H1 (cell line): ENCODE data around the gene RASGRF1. TPM values are rescaled to one million over a fixed set of nuclear protein-coding genes. Genes with fewer than 3 reads are reported as not detected.

Source experiments
- CTCF ChIA-PET: fragments of 300-600 bp; sonication (Branson Sonifier 250); formaldehyde crosslinking; loops from one replicate; lab custom pipeline; 2021; ENCODE audit not compliant: partially characterized antibody; lab: Charles Lee
- POLR2A ChIA-PET: fragments of 300-600 bp; sonication (Branson Sonifier 250); formaldehyde crosslinking; loops from one replicate; lab custom pipeline; 2021; ENCODE audit warnings: inconsistent platforms; ENCODE audit not compliant: partially characterized antibody; lab: Charles Lee
- DNase-seq, 2 experiments: peaks; one replicate each; pipeline versions ENCODE4 v3.0.0 to v3.0.0-alpha.2; 2010 to 2022; ENCODE audit warnings: low spot score in 2 of 2, low read depth in 1 of 2, mixed read lengths in 1 of 2
- FAIRE-seq: peaks from 2 replicates; lab custom pipeline; 2011; peaks lifted over from hg19 to GRCh38; lab: Jason Lieb, UNC
- H2AFZ ChIP-seq: 2 replicates; pipeline ENCODE4 v1.8.1; 2012; ENCODE audit warnings: low read length, inconsistent platforms
- H2AK5ac ChIP-seq: 2 replicates; pipeline ENCODE4 v1.6.1; 2013; ENCODE audit warnings: low read depth, low read length
- H2BK120ac ChIP-seq: replicated peaks from 2 replicates; pipeline ENCODE3; 2013; ENCODE audit warnings: low read depth, low read length, inconsistent platforms
- H2BK12ac ChIP-seq: 2 replicates; pipeline ENCODE4 v1.6.1; 2013; ENCODE audit warnings: low read depth, low read length
- H2BK15ac ChIP-seq: 2 replicates; pipeline ENCODE4 v1.6.1; 2013; ENCODE audit warnings: low read length
- H2BK20ac ChIP-seq: 2 replicates; pipeline ENCODE4 v1.6.1; 2013; ENCODE audit warnings: low read length
- H2BK5ac ChIP-seq: 2 replicates; pipeline ENCODE4 v1.6.1; 2013; ENCODE audit warnings: low read depth, low read length
- H3K14ac ChIP-seq: 2 replicates; pipeline ENCODE4 v1.6.1; 2013; ENCODE audit warnings: inconsistent platforms; ENCODE audit not compliant: insufficient read length
- H3K18ac ChIP-seq: 2 replicates; pipeline ENCODE4 v1.6.1; 2013; ENCODE audit warnings: low read length; ENCODE audit errors: extremely low read depth
- H3K23ac ChIP-seq: 2 replicates; pipeline ENCODE4 v1.6.1; 2013; ENCODE audit warnings: inconsistent platforms; ENCODE audit not compliant: insufficient read length
- H3K23me2 ChIP-seq: 2 replicates; pipeline ENCODE4 v1.6.1; 2013; ENCODE audit warnings: low read depth, low read length
- H3K27ac ChIP-seq: 2 replicates; pipeline ENCODE4 v1.6.1; 2011; ENCODE audit warnings: low read depth, low read length, inconsistent platforms
- H3K27me3 ChIP-seq, 4 experiments: replicated peaks in 1 of 4; 1 replicate in 1 of 4; 2 replicates in 3 of 4; pipeline versions ENCODE4 v1.6.1 to v1.8.1; 2011 to 2013; ENCODE audit warnings: low read length in 3 of 4, mild to moderate bottlenecking in 3 of 4, inconsistent platforms in 2 of 4, mixed read lengths in 2 of 4, moderate library complexity in 1 of 4; ENCODE audit not compliant: control insufficient read depth in 3 of 4, insufficient read depth in 3 of 4; ENCODE audit errors: extremely low read depth in 1 of 4
- H3K36me3 ChIP-seq, 4 experiments: 2 replicates each; pipeline versions ENCODE4 v1.6.1 to v1.8.1; 2011 to 2013; ENCODE audit warnings: mild to moderate bottlenecking in 4 of 4, low read length in 3 of 4, moderate library complexity in 2 of 4, control low read depth in 1 of 4, inconsistent platforms in 1 of 4; ENCODE audit not compliant: insufficient read depth in 4 of 4, control insufficient read depth in 2 of 4
- H3K4ac ChIP-seq: replicated peaks from 2 replicates; pipeline ENCODE3; 2013; ENCODE audit warnings: low read length, low read depth, mixed read lengths, inconsistent platforms; ENCODE audit not compliant: insufficient read length
- H3K4me1 ChIP-seq, 4 experiments: replicated peaks in 1 of 4; 1 replicate in 1 of 4; 2 replicates in 3 of 4; pipeline versions ENCODE4 v1.6.1 to v1.8.1; 2011 to 2013; ENCODE audit warnings: low read length in 3 of 4, inconsistent platforms in 2 of 4, mixed read lengths in 1 of 4; ENCODE audit not compliant: insufficient read depth in 4 of 4, control insufficient read depth in 3 of 4
- H3K4me2 ChIP-seq, 2 experiments: 2 replicates each; pipeline versions ENCODE4 v1.6.1 to v1.8.1; 2011 to 2013; ENCODE audit warnings: low read depth in 2 of 2, low read length in 2 of 2, control low read depth in 1 of 2, inconsistent platforms in 1 of 2, mild to moderate bottlenecking in 1 of 2; ENCODE audit not compliant: insufficient read depth in 1 of 2
- H3K4me3 ChIP-seq, 4 experiments: fragments of 200-600, 300-600 bp in 1 of 4; sonication (generic), shearing (Covaris generic), sonication (Bioruptor Twin) in 1 of 4; 2 replicates each; pipeline versions ENCODE4 v1.5.1 to v1.8.1; 2011 to 2016; ENCODE audit warnings: low read length in 4 of 4, low read depth in 3 of 4, control low read depth in 2 of 4, inconsistent platforms in 2 of 4, mild to moderate bottlenecking in 2 of 4, mixed read lengths in 1 of 4, moderate library complexity in 1 of 4; ENCODE audit not compliant: insufficient read depth in 2 of 4; ENCODE audit errors: extremely low read depth in 1 of 4
- H3K56ac ChIP-seq: replicated peaks from 2 replicates; pipeline ENCODE3; 2013; ENCODE audit warnings: low read depth, mild to moderate bottlenecking, mixed read lengths, low read length, inconsistent platforms; ENCODE audit not compliant: insufficient read length
- H3K79me1 ChIP-seq: 2 replicates; pipeline ENCODE4 v1.6.1; 2013; ENCODE audit warnings: low read depth, low read length, control low read depth
- H3K79me2 ChIP-seq, 2 experiments: 2 replicates each; pipeline versions ENCODE4 v1.6.1 to v1.8.1; 2012 to 2013; ENCODE audit warnings: low read length in 2 of 2, mild to moderate bottlenecking in 2 of 2, inconsistent platforms in 1 of 2; ENCODE audit not compliant: insufficient read depth in 2 of 2, control insufficient read depth in 1 of 2
- H3K9ac ChIP-seq, 4 experiments: replicated peaks in 1 of 4; 1 replicate in 1 of 4; 2 replicates in 3 of 4; pipeline versions ENCODE4 v1.6.1 to v1.8.1; 2011 to 2013; ENCODE audit warnings: low read depth in 3 of 4, low read length in 3 of 4, control low read depth in 2 of 4, mild to moderate bottlenecking in 2 of 4, moderate library complexity in 2 of 4, inconsistent platforms in 1 of 4; ENCODE audit errors: extremely low read depth in 1 of 4
- H3K9me3 ChIP-seq, 2 experiments: 2 replicates each; pipeline versions ENCODE4 v1.6.1 to v1.8.1; 2012 to 2013; ENCODE audit warnings: mild to moderate bottlenecking in 2 of 2, moderate library complexity in 2 of 2, control low read depth in 1 of 2, inconsistent platforms in 1 of 2, low read depth in 1 of 2, low read length in 1 of 2, mixed read lengths in 1 of 2; ENCODE audit not compliant: insufficient read depth in 2 of 2
- H4K20me1 ChIP-seq, 2 experiments: replicated peaks in 1 of 2; 2 replicates each; pipeline versions ENCODE3 to v1.8.1; 2011 to 2013; ENCODE audit warnings: inconsistent platforms in 2 of 2, low read length in 2 of 2, mild to moderate bottlenecking in 1 of 2; ENCODE audit not compliant: insufficient read depth in 2 of 2, control insufficient read depth in 1 of 2
- H4K5ac ChIP-seq: 2 replicates; pipeline ENCODE4 v1.6.1; 2013; ENCODE audit warnings: low read length, low read depth, mixed read lengths, inconsistent platforms; ENCODE audit not compliant: insufficient read length
- H4K8ac ChIP-seq: 2 replicates; pipeline ENCODE4 v1.8.0; 2013; ENCODE audit warnings: mild to moderate bottlenecking, moderate library complexity, low read length, inconsistent platforms; ENCODE audit not compliant: insufficient read depth; ENCODE audit errors: extremely low read depth
- H4K91ac ChIP-seq: replicated peaks from 2 replicates; pipeline ENCODE3; 2013; ENCODE audit warnings: low read length, mixed read lengths, inconsistent platforms; ENCODE audit not compliant: insufficient read length
- BACH1 ChIP-seq: IDR thresholded peaks from 2 replicates; pipeline ENCODE4 v1.6.1; 2012; ENCODE audit warnings: low read length, improper control_type of control experiment
- GTF2F1 ChIP-seq: IDR thresholded peaks from 2 replicates; pipeline ENCODE4 v1.6.1; 2012; ENCODE audit warnings: low read depth, low read length, improper control_type of control experiment, borderline replicate concordance
- KDM1A ChIP-seq: fragments of 200-600, 300-600 bp; sonication (generic); IDR thresholded peaks from 2 replicates; pipeline ENCODE4 v1.7.1; 2016; ENCODE audit warnings: mild to moderate bottlenecking, low read length, borderline replicate concordance
- SP2 ChIP-seq: IDR thresholded peaks from 2 replicates; pipeline ENCODE4 v1.6.1; 2012; ENCODE audit warnings: mild to moderate bottlenecking, low read length, inconsistent platforms
- SRF ChIP-seq: IDR thresholded peaks from 2 replicates; pipeline ENCODE4 v1.6.1; 2011; ENCODE audit warnings: mild to moderate bottlenecking, low read depth, low read length, moderate library complexity
- WGBS, 2 experiments: shearing (Covaris generic) in 1 of 2; methylation state at CpG; one replicate each; pipeline versions ENCODE4 v1.1.6 to v1.1.7; 2013 to 2015; ENCODE audit warnings: low lambda C conversion rate in 2 of 2, mixed read lengths in 2 of 2, inconsistent platforms in 1 of 2, low coverage in 1 of 2, missing lambda C conversion rate in 1 of 2; ENCODE audit not compliant: insufficient replicate concordance in 2 of 2, insufficient coverage in 1 of 2, insufficient read length in 1 of 2; ENCODE audit errors: extremely low coverage in 1 of 2, missing lambda C conversion rate in 1 of 2; 5-methylcytosine and 5-hydroxymethylcytosine counted together
- polyA plus RNA-seq, 7 experiments: library from polyadenylated mRNA; depleted of rRNA in 3 of 7; stranded (reverse) in 5 of 7; unstranded in 2 of 7; fragments of >200 nt in 5 of 7; fragments of 200-250 nt in 2 of 7; gene quantifications; 1 replicate in 5 of 7; 2 replicates in 1 of 7; 4 replicates in 1 of 7; pipeline versions ENCODE4 v1.2.1 to v1.2.3, GENCODE V29; 2011 to 2013; ENCODE audit warnings: missing spikeins in 2 of 7, mixed read lengths in 2 of 7
- total RNA-seq: library from RNA; stranded (reverse); fragmentation: NEBNext Ultra II Directional; extraction: Animal tissue kit (Norgen Biotek cat#: 25700); gene quantifications from 2 replicates; pipeline ENCODE4 v1.2.1, GENCODE V29; 2021
- TF ChIP-seq, protein P1 (sequence below): IDR thresholded peaks from 2 replicates; pipeline ENCODE4 v1.6.1; 2012; ENCODE audit warnings: inconsistent platforms

RASGRF1 gene
- total and polyA plus RNA-seq, 2 of the 8 experiments (the other 6 are each of a cell fraction or from before 2014, with no cell fraction given): 0.42 to 0.67 TPM

- CTCF ChIA-PET: interaction anchor here (0.8 to 22.1 kb wide), 24 partner anchors 7 to 157 kb away, joined by 3 to 236 read pairs (median 4); no protein-coding TSS in a partner anchor
- Histone ChIP-seq H2BK5ac (no peak overlapping the region), H3K27me3 (peaks cover 0 to 3% (median 0%) of the 10 kb centered on the region in 4 experiments; a peak in 2 of 7 replicates), H3K36me3 (no peaks in the 10 kb centered on the region), H2BK12ac (no peak overlapping the region), H4K8ac (0 out of 2 replicates have a peak overlapping the region, but pooled peaks have one; percentile 25), H2AK5ac (no peak overlapping the region), H3K27ac (no peak overlapping the region), H3K4ac (no peak overlapping the region), H4K5ac (no peak overlapping the region), H2BK120ac (no peak overlapping the region), H3K9ac (no peak overlapping the region; a peak in 1 of 7 replicates), H3K23me2 (no peaks in the 10 kb centered on the region), H3K79me2 (no peaks in the 10 kb centered on the region), H3K4me3 (no peak overlapping the region), H3K79me1 (no peaks in the 10 kb centered on the region), H3K56ac (no peak overlapping the region), H2AFZ (no peak overlapping the region), H3K18ac (no peak overlapping the region), H2BK20ac (no peak overlapping the region), H3K9me3 (peaks cover 0 to 3% of the 10 kb centered on the region in 2 experiments; a peak in 2 of 4 replicates), H3K23ac (no peak overlapping the region), H3K14ac (no peak overlapping the region), H3K4me2 (no peak overlapping the region), H3K4me1 (no peaks in the 10 kb centered on the region; a peak in 1 of 7 replicates), H2BK15ac (0 out of 2 replicates have a peak overlapping the region, but pooled peaks have one; percentile 5), H4K20me1 (no peaks in the 10 kb centered on the region)
- DNase-seq (no peak), FAIRE-seq (no peak)
- POLR2A ChIA-PET: interaction anchor here (1.2 kb wide), 1 partner anchor 12 kb away, joined by 3 read pairs; no protein-coding TSS in a partner anchor
- 84% methylated on average over 10 of the region's 10 CpGs; no CpG with 5 or more reads in 1 of the 2 experiments for WGBS, 2 experiments
- no peak for TF ChIP-seq BACH1
- TF ChIP-seq, protein P1, sequence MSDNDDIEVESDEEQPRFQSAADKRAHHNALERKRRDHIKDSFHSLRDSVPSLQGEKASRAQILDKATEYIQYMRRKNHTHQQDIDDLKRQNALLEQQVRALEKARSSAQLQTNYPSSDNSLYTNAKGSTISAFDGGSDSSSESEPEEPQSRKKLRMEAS: no peak
- TF ChIP-seq GTF2F1: no peak
- no peak for TF ChIP-seq KDM1A
- no peak for TF ChIP-seq SRF
- no peak for TF ChIP-seq SP2
- TF ChIP-seq, all 59 proteins: peak for 0
- no peak overlapping the region for H4K91ac ChIP-seq
Measured at GRCh38 chr15:79047676-79048439, 42.7 kb downstream of the RASGRF1 start.
